LNCaP clone FGC (cell line): ENCODE measurements around the gene HOXD1.

Experiments
- DNase-seq: peaks from one replicate; pipeline ENCODE4 v3.0.0-alpha.2; 2011; ENCODE audit warnings: low read depth
- H3K4me3 ChIP-seq: 2 replicates; pipeline ENCODE4 v1.5.1; 2011; ENCODE audit warnings: mild to moderate bottlenecking, low read depth, low read length, control low read depth
- TF ChIP-seq, protein P1 (sequence below): IDR thresholded peaks from 2 replicates; pipeline ENCODE4 v1.5.1; 2012; ENCODE audit warnings: mild to moderate bottlenecking; ENCODE audit not compliant: control insufficient read depth, insufficient read depth; ENCODE audit errors: extremely low read depth

HOXD1 gene

DNA sequence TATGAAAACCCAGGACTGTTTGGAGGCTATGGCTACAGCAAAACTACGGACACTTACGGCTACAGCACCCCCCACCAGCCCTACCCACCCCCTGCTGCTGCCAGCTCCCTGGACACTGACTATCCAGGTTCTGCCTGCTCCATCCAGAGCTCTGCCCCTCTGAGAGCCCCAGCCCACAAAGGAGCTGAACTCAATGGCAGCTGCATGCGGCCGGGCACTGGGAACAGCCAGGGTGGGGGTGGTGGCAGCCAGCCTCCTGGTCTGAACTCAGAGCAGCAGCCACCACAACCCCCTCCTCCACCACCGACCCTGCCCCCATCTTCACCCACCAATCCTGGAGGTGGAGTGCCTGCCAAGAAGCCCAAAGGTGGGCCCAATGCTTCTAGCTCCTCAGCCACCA lies 19.3 kb upstream of the HOXD1 start:
- DNase-seq: no peak
- TF ChIP-seq, protein P1, sequence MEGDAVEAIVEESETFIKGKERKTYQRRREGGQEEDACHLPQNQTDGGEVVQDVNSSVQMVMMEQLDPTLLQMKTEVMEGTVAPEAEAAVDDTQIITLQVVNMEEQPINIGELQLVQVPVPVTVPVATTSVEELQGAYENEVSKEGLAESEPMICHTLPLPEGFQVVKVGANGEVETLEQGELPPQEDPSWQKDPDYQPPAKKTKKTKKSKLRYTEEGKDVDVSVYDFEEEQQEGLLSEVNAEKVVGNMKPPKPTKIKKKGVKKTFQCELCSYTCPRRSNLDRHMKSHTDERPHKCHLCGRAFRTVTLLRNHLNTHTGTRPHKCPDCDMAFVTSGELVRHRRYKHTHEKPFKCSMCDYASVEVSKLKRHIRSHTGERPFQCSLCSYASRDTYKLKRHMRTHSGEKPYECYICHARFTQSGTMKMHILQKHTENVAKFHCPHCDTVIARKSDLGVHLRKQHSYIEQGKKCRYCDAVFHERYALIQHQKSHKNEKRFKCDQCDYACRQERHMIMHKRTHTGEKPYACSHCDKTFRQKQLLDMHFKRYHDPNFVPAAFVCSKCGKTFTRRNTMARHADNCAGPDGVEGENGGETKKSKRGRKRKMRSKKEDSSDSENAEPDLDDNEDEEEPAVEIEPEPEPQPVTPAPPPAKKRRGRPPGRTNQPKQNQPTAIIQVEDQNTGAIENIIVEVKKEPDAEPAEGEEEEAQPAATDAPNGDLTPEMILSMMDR: no peak
- no peak overlapping the region for H3K4me3 ChIP-seq

DNA sequence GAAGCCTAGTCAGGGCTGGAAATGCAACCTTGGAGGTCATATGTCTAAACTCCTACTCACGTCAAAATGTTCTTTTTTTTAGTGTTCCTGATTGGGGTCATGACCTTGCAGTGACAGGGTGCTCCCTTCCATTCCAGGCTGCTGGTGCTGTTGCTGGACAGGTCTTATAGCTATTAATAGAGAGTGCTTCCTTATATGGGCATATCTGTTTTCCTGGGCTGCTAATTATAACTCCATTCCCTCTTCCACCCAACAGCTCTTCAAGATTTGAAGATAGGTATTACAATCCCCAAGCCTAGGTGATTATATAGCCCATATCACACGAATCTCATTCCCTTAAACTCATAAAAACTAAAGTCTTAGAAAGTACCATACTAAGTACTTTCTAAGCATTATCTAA lies 18.8 kb upstream of the HOXD1 start:
- no peak overlapping the region for H3K4me3 ChIP-seq
- no peak for DNase-seq
- TF ChIP-seq, protein P1: no peak

DNA sequence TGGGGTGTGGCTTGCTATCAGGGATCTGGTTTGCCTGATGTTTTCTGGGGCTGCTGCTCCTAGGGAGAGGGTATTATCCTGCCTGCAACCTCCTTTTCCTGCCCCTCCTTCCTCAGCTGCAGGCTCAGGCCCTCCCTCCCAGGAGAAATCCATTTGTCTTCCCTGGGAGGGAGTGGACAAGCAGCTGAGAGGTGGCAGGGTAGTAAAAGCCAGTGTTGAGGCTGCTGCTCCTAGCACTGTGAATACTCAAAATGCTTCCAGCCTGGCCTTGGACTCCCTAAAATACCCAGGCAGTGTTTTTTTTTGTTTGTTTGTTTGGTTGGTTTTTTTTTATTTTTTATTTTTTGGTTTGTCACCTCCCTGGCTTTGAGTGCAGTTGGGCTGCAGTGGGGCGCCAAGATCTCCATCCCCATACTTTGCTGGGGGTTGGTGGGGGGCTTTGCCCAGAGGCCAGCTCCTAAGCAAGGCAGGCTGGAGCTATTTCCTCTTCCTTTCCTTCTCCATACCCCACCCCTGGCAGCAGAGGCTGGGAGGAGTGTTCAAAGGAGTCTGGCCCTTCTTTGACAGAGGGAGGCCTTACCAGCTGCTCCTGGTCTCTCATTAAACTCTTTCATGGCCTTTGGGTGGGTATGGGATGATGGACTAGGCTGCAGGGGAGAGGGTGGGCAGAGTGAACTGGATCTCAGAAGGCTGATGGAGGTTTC lies 17.7 kb upstream of the HOXD1 start:
- DNase-seq: no peak
- TF ChIP-seq, protein P1: no peak
- no peak overlapping the region for H3K4me3 ChIP-seq

DNA sequence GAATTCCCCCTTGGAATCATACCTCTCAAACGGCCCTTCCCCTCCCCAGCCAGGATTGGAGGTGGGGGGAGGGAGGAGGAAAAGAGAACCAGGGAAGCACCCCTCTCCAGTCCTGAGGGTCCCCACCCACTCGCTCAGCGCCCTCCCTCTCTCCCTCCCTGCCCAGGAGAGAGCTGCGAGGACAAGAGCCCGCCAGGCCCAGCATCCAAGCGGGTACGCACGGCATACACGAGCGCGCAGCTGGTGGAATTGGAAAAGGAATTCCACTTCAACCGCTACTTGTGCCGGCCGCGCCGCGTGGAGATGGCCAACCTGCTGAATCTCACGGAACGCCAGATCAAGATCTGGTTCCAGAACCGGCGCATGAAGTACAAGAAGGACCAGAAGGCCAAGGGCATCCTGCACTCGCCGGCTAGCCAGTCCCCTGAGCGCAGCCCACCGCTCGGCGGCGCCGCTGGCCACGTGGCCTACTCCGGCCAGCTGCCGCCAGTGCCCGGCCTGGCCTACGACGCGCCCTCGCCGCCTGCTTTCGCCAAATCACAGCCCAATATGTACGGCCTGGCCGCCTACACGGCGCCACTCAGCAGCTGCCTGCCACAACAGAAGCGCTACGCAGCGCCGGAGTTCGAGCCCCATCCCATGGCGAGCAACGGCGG lies 17.0 kb upstream of the HOXD1 start:
- TF ChIP-seq, protein P1: no peak

DNA sequence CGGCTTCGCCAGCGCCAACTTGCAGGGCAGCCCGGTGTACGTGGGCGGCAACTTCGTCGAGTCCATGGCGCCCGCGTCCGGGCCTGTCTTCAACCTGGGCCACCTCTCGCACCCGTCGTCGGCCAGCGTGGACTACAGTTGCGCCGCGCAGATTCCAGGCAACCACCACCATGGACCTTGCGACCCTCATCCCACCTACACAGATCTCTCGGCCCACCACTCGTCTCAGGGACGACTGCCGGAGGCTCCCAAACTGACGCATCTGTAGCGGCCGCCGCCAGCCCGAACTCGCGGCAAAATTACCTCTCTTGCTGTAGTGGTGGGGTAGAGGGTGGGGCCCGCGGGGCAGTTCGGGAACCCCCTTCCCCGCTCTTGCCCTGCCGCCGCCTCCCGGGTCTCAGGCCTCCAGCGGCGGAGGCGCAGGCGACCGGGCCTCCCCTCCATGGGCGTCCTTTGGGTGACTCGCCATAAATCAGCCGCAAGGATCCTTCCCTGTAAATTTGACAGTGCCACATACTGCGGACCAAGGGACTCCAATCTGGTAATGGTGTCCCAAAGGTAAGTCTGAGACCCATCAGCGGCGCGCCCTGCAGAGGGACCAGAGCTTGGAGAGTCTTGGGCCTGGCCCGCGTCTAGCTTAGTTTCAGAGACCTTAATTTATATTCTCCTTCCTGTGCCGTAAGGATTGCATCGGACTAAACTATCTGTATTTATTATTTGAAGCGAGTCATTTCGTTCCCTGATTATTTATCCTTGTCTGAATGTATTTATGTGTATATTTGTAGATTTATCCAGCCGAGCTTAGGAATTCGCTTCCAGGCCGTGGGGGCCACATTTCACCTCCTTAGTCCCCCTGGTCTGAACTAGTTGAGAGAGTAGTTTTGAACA lies 16.2 kb upstream of the HOXD1 start:
- DNase-seq: no peak
- TF ChIP-seq, protein P1: no peak
- H3K4me3 ChIP-seq: no peak overlapping the region

More for the DNA sequence above, 17.0 kb upstream of the HOXD1 start:
- H3K4me3 ChIP-seq: no peak overlapping the region
- DNase-seq: no peak

DNA sequence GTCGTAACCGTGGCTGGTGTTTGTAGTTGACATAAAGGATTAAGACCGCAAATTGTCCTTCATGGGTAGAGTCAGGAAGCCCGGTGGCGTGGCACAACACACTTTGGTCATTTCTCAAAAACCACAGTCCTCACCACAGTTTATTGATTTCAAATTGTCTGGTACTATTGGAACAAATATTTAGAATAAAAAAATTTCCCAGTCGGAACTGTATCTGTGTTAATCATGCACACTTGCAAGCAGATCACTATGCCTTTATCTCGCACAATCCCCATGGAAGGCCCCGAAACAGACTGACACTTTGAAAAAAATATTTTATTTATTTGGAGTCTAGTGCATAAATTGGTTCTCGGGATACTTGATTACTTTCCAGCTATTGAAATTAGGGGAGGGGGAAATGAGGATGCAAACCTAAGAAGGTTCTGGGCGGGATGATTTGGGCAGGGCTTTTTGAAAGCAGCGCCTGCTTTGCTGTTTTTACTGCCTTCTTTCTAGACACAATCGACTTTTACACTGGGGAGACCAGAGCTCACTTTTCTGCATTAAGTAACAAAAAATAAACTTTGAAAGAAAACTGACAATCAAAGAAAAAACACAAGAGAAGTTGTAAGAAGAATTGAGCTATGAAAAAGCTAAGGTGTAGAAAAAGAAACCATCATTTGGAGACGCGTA lies 15.4 kb upstream of the HOXD1 start:
- no peak overlapping the region for H3K4me3 ChIP-seq
- TF ChIP-seq, protein P1: no peak
- DNase-seq: no peak
